ENCODE measurements around the gene PGM2L1.

The PGM2L1 gene

GRCh38 chr11:74283580-74284180, 114.6 kb downstream of the PGM2L1 start:
- no peak for TF ChIP-seq CTCF (IDR thresholded peaks at IDR 0.05; ENCODE audit: insufficient read depth, low read depth, low read length, missing control alignments)
- H3K4me3 ChIP-seq (ENCODE audit: low read length), result no peak overlapping the region
- DNase-seq (ENCODE audit: low read depth), result no peak

DNA sequence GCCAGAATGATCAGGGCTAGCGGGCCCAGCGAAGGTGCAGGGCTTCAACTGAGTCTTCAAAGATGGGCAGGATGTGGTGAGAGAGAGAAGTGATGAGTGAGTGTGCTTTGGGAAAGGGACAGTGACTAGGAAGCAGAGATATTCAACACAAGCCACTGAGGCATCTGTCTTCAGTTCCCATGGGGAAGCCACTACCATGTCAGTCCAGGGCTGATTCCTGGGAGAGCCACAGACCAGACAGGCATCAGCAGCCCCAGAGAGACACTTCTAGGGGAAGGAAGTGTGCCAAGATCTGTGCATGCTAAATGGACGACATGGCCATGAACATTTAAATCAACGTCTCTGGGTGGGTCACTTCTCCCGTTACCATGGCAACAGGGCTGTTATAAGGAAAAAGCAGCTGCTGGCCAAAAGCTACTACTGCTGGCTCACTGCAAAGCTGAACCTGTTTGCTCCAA, 115.3 kb downstream of the PGM2L1 start:
- H3K4me3 ChIP-seq (ENCODE audit: low read length), result no peak overlapping the region
- no peak for TF ChIP-seq CTCF (IDR thresholded peaks at IDR 0.05; ENCODE audit: insufficient read depth, low read depth, low read length, missing control alignments)
- DNase-seq (ENCODE audit: low read depth), result no peak

DNA sequence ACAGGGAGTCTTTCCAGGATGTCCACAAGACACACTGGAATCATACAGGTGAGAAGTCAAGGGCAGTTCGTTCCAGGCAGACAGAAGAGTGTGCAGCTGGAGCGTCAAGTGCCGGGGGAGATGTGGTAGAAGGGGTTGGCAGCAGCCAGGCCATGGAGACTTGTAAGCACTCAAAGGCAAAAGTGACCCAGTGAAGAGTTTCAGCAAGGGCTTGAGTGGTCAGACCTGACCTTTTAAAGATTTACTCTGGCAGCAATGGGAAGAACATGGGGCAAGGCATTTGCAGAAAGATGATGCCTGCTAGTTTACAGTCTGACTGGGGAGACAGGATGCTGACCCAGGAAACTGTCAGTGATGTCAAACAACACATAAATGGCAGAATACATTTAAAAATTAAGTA, 115.8 kb downstream of the PGM2L1 start:
- no peak overlapping the region for H3K4me3 ChIP-seq (ENCODE audit: low read length)
- no peak for TF ChIP-seq CTCF (IDR thresholded peaks at IDR 0.05; ENCODE audit: insufficient read depth, low read depth, low read length, missing control alignments)
- DNase-seq (ENCODE audit: low read depth), result no peak

DNA sequence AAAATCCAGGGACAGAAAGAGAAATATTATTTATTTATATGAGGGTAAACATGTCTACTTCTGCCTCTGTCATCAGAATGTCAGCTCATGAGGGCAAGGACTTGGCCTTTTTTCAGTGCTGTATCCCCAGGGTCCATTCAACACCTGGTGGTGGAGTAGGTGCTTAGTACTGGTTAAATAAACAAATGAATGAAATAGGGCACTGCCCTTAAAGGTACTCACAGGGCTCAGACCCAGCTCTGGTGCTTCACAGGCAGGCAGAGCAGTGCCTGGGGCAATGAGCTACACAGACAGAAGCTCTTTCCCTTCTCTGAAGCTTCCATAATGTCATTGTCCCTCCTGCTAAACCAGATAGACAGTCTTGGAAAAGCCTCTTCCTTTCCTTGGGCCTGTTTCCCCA, 117.7 kb downstream of the PGM2L1 start:
- TF ChIP-seq CTCF (IDR thresholded peaks at IDR 0.05; ENCODE audit: insufficient read depth, low read depth, low read length, missing control alignments), result no peak

More for the DNA sequence above, 117.7 kb downstream of the PGM2L1 start:
- no peak overlapping the region for H3K4me3 ChIP-seq (ENCODE audit: low read length)
- no peak for DNase-seq (ENCODE audit: low read depth)
